NB4 (cell line): ENCODE data around the gene MYO15B.

Experiments used
- DNase-seq: peaks from one replicate; pipeline ENCODE4 v3.0.0; 2010; ENCODE audit warnings: low read depth
- H3K4me3 ChIP-seq: one replicate; pipeline ENCODE4 v1.5.1; 2011; ENCODE audit warnings: mild to moderate bottlenecking, low read depth, low read length, moderate library complexity
- CTCF ChIP-seq: IDR thresholded peaks from one replicate; pipeline ENCODE4 v1.5.1; 2012; ENCODE audit warnings: low read depth, low read length
- MAX ChIP-seq: IDR thresholded peaks from 2 replicates; pipeline ENCODE4 v1.6.1; 2011; ENCODE audit warnings: low read depth, low read length
- MYC ChIP-seq: IDR thresholded peaks from 2 replicates; pipeline ENCODE4 v1.6.1; 2011; ENCODE audit warnings: low read depth, low read length
- POLR2A ChIP-seq: IDR thresholded peaks from 2 replicates; pipeline ENCODE4 v1.6.1; 2011; ENCODE audit warnings: mild to moderate bottlenecking; ENCODE audit not compliant: insufficient read length; ENCODE audit errors: extremely low read depth

The MYO15B gene

GRCh38 chr17:75616521-75617122, 29.0 kb downstream of the MYO15B start:
- H3K4me3 ChIP-seq: no peak overlapping the region
- TF ChIP-seq MAX (no peak), MYC (no peak), CTCF (no peak)
- DNase-seq: no peak

GRCh38 chr17:75617218-75617617, 29.6 kb downstream of the MYO15B start:
- H3K4me3 ChIP-seq: no peak overlapping the region
- no peak for TF ChIP-seq MYC
- no peak for TF ChIP-seq POLR2A
- TF ChIP-seq CTCF: no peak
- no peak for TF ChIP-seq MAX
- no peak for DNase-seq

- no peak for DNase-seq
- TF ChIP-seq MYC (no peak), POLR2A (no peak), MAX (no peak), CTCF (no peak)
- no peak overlapping the region for H3K4me3 ChIP-seq
These were observed 30.1 kb downstream of the MYO15B start for GRCh38 chr17:75617675-75618074.

GRCh38 chr17:75619506-75620431, 32.2 kb downstream of the MYO15B start:
- no peak overlapping the region for H3K4me3 ChIP-seq
- peak; percentile 52 for DNase-seq
- peak; percentile 57 for TF ChIP-seq CTCF
- no peak for TF ChIP-seq MYC

GRCh38 chr17:75621489-75621888, 33.9 kb downstream of the MYO15B start:
- TF ChIP-seq MAX (no peak), MYC (no peak), CTCF (no peak), POLR2A (no peak)
- DNase-seq: no peak
- no peak overlapping the region for H3K4me3 ChIP-seq
